Left ventricle myocardium inferior (tissue), 1 donor: Measurements from ENCODE around the gene FAIM2. TPM values are rescaled to one million over a fixed set of nuclear protein-coding genes. Genes with fewer than 3 reads are reported as not detected.

ENCODE experiments used
- DNase-seq: peaks from one replicate; pipeline ENCODE4 v3.0.0-alpha.2; 2020
- H3K27ac ChIP-seq: fragments of 200-600 bp; replicated peaks from 2 replicates; pipeline ENCODE4 v1.8.0; 2021
- H3K27me3 ChIP-seq: fragments of 200-600 bp; 2 replicates; pipeline ENCODE4 v1.8.0; 2021; ENCODE audit warnings: low read depth
- H3K36me3 ChIP-seq: fragments of 200-600 bp; 2 replicates; pipeline ENCODE4 v1.8.0; 2021
- H3K4me1 ChIP-seq: fragments of 200-600 bp; 2 replicates; pipeline ENCODE4 v1.8.0; 2021
- H3K4me3 ChIP-seq: fragments of 200-600 bp; 2 replicates; pipeline ENCODE4 v1.8.0; 2021; ENCODE audit warnings: mild to moderate bottlenecking, moderate library complexity
- H3K9me3 ChIP-seq: fragments of 200-600 bp; replicated peaks from 2 replicates; pipeline ENCODE4 v1.8.0; 2021
- intact Hi-C: fragments of 100-400 bp; cut with micrococcal nuclease; formaldehyde crosslinking; loops from one replicate; pipeline ENCODE4 v1.11.0; 2022
- total RNA-seq: library from RNA; stranded (reverse); fragmentation: NEBNext Ultra II Directional; extraction: Animal tissue kit (Norgen Biotek cat#: 25700); gene quantifications from one replicate; pipeline ENCODE4 v1.2.1, GENCODE V29; 2021
- TF ChIP-seq, protein P1 (sequence below): fragments of 200-600 bp; IDR thresholded peaks from 2 replicates; pipeline ENCODE4 v1.8.0; 2021; ENCODE audit warnings: antibody characterized with exemption, mild to moderate bottlenecking, borderline replicate concordance
- donor health status: DM: no; HTN: yes; CAD: no; lungs with severe emphysema.

The FAIM2 gene
- total RNA-seq, 1 donor from 2014 or later: 7.4 TPM

DNA sequence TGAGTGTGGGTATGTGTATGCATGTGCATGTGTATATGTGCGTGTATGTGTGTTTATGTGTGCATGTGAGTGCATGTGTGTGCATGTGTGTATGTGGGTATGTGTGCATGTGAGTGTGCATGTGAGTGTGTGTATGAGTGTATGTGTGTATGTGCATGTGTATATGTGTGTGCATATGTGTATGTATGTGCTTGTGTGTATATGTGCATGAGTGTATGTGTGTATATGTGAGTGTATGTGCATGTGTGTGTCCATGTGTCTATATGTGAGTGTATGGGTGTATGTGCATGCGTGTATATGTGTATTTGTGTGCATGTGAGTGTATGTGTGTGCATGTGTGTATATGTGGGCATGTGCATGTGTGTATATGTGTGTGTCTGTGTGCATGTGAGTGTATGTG is 25.7 kb downstream of the FAIM2 start:
- Histone ChIP-seq H3K4me1 (peaks cover 4% of the 10 kb centered on the region), H3K27me3 (peaks cover 18% of the 10 kb centered on the region), H3K4me3 (no peak overlapping the region), H3K27ac (no peak overlapping the region), H3K36me3 (no peaks in the 10 kb centered on the region), H3K9me3 (no peaks in the 10 kb centered on the region)
- no peak for DNase-seq
- TF ChIP-seq, protein P1, sequence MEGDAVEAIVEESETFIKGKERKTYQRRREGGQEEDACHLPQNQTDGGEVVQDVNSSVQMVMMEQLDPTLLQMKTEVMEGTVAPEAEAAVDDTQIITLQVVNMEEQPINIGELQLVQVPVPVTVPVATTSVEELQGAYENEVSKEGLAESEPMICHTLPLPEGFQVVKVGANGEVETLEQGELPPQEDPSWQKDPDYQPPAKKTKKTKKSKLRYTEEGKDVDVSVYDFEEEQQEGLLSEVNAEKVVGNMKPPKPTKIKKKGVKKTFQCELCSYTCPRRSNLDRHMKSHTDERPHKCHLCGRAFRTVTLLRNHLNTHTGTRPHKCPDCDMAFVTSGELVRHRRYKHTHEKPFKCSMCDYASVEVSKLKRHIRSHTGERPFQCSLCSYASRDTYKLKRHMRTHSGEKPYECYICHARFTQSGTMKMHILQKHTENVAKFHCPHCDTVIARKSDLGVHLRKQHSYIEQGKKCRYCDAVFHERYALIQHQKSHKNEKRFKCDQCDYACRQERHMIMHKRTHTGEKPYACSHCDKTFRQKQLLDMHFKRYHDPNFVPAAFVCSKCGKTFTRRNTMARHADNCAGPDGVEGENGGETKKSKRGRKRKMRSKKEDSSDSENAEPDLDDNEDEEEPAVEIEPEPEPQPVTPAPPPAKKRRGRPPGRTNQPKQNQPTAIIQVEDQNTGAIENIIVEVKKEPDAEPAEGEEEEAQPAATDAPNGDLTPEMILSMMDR: no peak
- intact Hi-C loops: no loop called here

DNA sequence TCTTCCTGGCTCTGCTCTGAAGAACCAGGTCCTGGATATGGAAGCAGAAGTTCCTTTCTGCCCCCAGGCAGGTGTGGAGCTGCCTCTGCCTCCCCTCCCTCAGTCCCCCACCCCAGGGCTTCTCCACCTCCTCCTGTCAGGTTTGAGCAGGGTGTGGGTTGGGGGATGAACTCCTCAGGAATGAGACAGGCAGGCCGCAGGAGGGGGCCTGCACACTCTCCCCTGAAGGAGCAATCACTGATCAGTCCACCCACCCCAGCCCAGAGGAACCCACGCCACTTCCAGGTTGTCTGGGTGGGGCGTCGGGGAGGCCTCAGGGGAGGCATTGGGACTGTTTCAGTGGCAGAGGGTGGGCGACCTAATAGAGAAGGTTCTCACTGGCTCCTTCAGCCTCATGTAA is 26.6 kb downstream of the FAIM2 start:
- H3K27ac ChIP-seq: no peak overlapping the region
- peaks cover 12% of the 10 kb centered on the region for H3K27me3 ChIP-seq
- TF ChIP-seq, protein P1: no peak
- no peaks in the 10 kb centered on the region for H3K9me3 ChIP-seq
- peaks cover 11% of the 10 kb centered on the region for H3K4me1 ChIP-seq
- no peaks in the 10 kb centered on the region for H3K36me3 ChIP-seq
- intact Hi-C loops: no loop called here
- H3K4me3 ChIP-seq: no peak overlapping the region
- DNase-seq: no peak

DNA sequence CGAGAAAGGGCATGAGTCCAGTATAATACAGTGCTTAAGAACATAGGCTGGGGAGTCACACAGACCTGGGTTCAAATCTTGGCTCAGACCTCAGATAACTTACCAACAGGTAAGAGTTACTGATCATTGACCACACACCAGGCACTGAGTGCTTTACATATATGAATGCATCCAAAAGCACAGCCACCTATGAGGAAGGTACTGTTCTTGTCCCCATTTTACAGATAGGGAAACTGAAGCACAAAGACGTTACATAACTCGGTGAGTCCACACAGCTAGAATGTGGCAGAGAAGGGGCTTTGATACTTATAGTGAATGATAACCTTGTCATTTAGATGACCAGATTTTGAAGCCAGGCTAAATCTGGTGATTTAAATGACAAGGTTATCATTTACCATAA is 27.6 kb downstream of the FAIM2 start:
- peaks cover 11% of the 10 kb centered on the region for H3K4me1 ChIP-seq
- no peak for DNase-seq
- H3K36me3 ChIP-seq: no peaks in the 10 kb centered on the region
- no peak overlapping the region for H3K27ac ChIP-seq
- TF ChIP-seq, protein P1: no peak
- H3K9me3 ChIP-seq: no peaks in the 10 kb centered on the region
- H3K27me3 ChIP-seq: peaks cover 12% of the 10 kb centered on the region
- no peak overlapping the region for H3K4me3 ChIP-seq
- intact Hi-C loops: no loop called here

DNA sequence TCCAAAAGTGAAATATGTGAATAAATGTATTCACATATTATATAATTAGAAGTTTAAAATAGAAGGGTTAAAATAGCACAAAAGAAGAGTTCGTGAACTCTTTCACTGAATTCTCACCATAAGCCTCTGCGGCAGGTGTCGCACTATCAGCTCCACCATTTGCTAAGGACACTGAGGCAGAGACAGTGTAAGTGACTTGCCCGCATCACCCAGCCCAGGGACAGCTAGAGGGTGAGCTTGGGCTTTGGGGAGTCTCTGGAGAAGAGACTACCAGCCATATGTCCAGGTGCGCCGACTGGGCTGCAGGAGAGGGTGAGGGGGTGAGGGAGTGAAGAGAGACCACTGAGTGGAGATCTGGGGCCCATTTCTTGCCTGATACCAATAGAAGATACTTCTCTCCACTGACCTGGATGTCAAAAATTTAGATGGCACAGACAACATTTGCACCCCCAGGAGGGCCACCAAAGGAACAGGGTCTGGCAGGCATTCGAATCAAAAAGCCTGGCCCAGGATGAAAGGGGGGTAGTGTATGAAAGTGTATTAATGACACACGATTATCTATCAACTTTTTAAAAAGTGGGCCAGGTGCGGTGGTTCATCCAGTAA is 28.5 kb downstream of the FAIM2 start:
- TF ChIP-seq, protein P1: no peak
- DNase-seq: no peak
- no peaks in the 10 kb centered on the region for H3K9me3 ChIP-seq
- H3K4me3 ChIP-seq: no peak overlapping the region
- intact Hi-C loops: no loop called here
- peaks cover 17% of the 10 kb centered on the region for H3K4me1 ChIP-seq
- H3K27me3 ChIP-seq: peaks cover 12% of the 10 kb centered on the region
- H3K27ac ChIP-seq: no peak overlapping the region
- H3K36me3 ChIP-seq: no peaks in the 10 kb centered on the region

DNA sequence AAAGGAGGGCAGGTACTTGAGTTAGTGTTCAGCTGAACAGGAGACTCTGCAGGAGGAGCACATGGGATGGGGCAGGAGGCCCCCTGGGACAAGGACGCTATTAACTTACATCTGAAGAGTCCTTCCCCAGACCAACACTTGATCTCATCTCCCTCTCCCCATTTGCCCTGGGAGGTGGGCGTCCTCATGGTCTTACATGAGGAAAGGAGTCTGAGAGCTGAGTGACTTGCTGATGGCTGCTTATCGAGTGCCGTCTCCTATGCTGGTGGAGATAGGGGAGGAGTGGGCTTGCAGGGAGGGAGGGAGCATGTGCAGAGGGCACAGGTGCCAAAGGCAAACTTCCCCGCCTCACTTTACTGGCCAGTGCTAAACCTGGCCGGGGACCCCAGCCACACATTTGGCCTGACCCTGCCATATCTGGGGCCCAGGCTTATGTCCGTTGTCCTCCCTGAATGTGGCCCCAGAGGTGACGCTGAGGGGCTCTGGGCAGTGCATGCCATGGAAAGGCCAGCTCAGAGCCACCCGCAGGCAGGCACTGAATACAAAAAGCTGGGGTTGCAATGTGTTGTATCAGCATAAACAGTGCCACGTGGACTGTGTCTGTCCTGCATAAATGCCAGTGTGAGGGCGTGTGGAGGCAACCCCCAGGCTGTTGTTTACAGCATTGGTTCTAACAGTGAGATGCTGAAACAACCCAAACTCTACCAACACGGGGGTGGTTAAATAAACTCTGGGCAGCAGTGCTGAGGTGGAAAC is 29.4 kb downstream of the FAIM2 start:
- no peak for DNase-seq
- Histone ChIP-seq H3K4me1 (peaks cover 25% of the 10 kb centered on the region), H3K4me3 (no peak overlapping the region), H3K27me3 (peaks cover 12% of the 10 kb centered on the region), H3K27ac (no peak overlapping the region), H3K9me3 (no peaks in the 10 kb centered on the region), H3K36me3 (no peaks in the 10 kb centered on the region)
- TF ChIP-seq, protein P1: no peak
- intact Hi-C loops: no loop called here
